Left hindlimb (tissue), 1 donor: ENCODE results near the gene BCORL1.

ENCODE experiments used
- DNase-seq: peaks from one replicate; pipeline ENCODE4 v3.0.0-alpha.2; 2018

BCORL1 gene

GRCh38 chrX:129982300-129983251 lies at the start of gene BCORL1:
Gene BCORL1 (plus strand): TSS chrX:129982635. CDS start chrX:130005232, 22,597 bp downstream.
- DNase-seq = peak; percentile 95

- DNase-seq = no peak
Observed at GRCh38 chrX:129932821-129933321, 49.6 kb upstream of the BCORL1 start.

GRCh38 chrX:129933700-129934099 lies 48.7 kb upstream of the BCORL1 start:
- no peak for DNase-seq

GRCh38 chrX:129934461-129934860 lies 48.0 kb upstream of the BCORL1 start:
- no peak for DNase-seq

- DNase-seq = no peak
Observed at GRCh38 chrX:129934952-129935351, 47.5 kb upstream of the BCORL1 start.

GRCh38 chrX:129938081-129938480 lies 44.4 kb upstream of the BCORL1 start:
- no peak for DNase-seq

GRCh38 chrX:129939986-129940385 lies 42.4 kb upstream of the BCORL1 start:
- DNase-seq = no peak

GRCh38 chrX:129940721-129941120 lies 41.7 kb upstream of the BCORL1 start:
- DNase-seq = no peak

- DNase-seq = no peak
Observed at GRCh38 chrX:129945131-129945530, 37.3 kb upstream of the BCORL1 start.

GRCh38 chrX:129953334-129953648 lies 29.1 kb upstream of the BCORL1 start:
- no peak for DNase-seq

- DNase-seq = no peak
Observed at GRCh38 chrX:129953881-129954280, 28.6 kb upstream of the BCORL1 start.

GRCh38 chrX:129954804-129955203 lies 27.6 kb upstream of the BCORL1 start:
- DNase-seq = no peak

- no peak for DNase-seq
Observed at GRCh38 chrX:129955682-129956081, 26.8 kb upstream of the BCORL1 start.

- DNase-seq = no peak
Observed at GRCh38 chrX:129956145-129956544, 26.3 kb upstream of the BCORL1 start.

- DNase-seq = no peak
Observed at GRCh38 chrX:129956765-129957164, 25.7 kb upstream of the BCORL1 start.

- peak; percentile 77 for DNase-seq
Observed at GRCh38 chrX:129957241-129958082, 25.0 kb upstream of the BCORL1 start.

GRCh38 chrX:129958083-129958465 lies 24.4 kb upstream of the BCORL1 start:
- no peak for DNase-seq

GRCh38 chrX:129958814-129959492 lies 23.5 kb upstream of the BCORL1 start:
- DNase-seq = no peak

GRCh38 chrX:129959493-129959832 lies 23.0 kb upstream of the BCORL1 start:
- DNase-seq = no peak

GRCh38 chrX:129961180-129962083 lies 21.0 kb upstream of the BCORL1 start:
- no peak for DNase-seq

GRCh38 chrX:129963729-129964128 lies 18.7 kb upstream of the BCORL1 start:
- DNase-seq = no peak

GRCh38 chrX:129965166-129965565 lies 17.3 kb upstream of the BCORL1 start:
- no peak for DNase-seq
